GM18498 (cell line): ENCODE measurements around the gene SRA1.

ENCODE experiments used
- ATAC-seq: cut with Tn5 transposase; IDR thresholded peaks from one replicate; pipeline ENCODE4 v1.9.1; 2021; ENCODE audit warnings: mild to moderate bottlenecking, moderate library complexity; ENCODE audit not compliant: unreplicated experiment

The SRA1 gene

DNA sequence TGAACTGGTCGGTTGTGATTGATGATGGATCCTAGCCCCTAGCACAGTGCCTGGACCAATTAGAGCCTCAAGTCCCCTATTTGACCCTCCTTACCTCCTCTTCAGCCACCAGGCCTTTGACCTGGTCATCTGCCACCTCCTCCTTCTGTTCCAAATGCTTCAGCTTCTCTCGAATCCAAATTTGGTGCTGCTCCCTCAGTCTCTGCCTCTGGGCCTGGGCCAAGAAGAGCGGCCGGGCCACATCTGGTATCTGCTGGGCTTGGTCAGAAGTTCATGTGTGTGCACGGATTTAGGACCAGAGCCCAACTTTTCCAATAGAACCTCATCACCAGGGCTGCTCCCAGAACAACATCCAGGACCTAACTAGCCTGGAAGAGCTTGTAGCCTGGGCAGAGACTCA, 13.8 kb upstream of the SRA1 start:
- no peak for ATAC-seq

GRCh38 chr5:140570488-140570887, 13.2 kb upstream of the SRA1 start:
- ATAC-seq: no peak

GRCh38 chr5:140570058-140570457, 12.8 kb upstream of the SRA1 start:
- ATAC-seq: no peak

DNA sequence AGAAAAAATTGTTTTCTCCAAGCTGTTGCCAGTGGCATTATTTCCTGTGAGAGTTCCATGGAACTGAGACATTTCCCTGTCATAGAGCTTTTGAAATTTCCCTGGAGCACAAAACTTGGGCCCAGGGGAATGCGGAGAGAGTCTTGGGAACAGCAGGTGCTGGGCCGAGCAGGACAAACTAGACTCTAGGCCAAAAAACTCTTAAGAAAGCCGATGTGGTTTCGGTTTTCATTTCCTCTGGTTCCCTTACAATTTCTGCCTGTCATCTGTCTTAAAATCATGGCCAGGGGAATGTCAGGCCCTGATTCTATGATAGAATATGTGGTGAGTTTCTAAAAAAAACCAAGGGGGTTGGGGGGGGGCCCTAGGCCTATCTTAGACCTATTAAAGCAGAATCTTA, 11.9 kb upstream of the SRA1 start:
- no peak for ATAC-seq

GRCh38 chr5:140568443-140569063, 11.3 kb upstream of the SRA1 start:
- ATAC-seq: no peak

GRCh38 chr5:140567871-140568270, 10.6 kb upstream of the SRA1 start:
- no peak for ATAC-seq

- no peak for ATAC-seq
Measured at GRCh38 chr5:140567136-140567818, 10.0 kb upstream of the SRA1 start.

DNA sequence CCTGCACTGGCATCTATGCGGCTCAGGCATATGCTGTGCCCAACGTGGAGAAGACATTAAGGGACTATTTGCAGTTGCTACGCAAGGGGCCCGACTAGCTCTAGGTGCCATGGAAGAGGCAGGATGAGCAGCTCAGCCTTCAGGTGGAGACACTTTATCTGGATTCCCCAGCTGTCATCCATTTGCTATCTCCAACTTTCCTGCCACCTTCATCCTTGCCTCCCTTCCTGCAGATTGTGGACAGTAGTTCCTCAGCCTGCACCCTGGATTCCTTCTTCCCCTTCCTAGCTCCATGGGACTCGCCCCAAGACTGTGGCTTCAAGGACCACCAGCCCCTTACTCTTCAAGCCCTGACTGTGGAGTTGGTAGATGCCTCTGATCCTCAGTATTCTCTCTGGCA, 9.4 kb upstream of the SRA1 start:
- ATAC-seq: no peak

DNA sequence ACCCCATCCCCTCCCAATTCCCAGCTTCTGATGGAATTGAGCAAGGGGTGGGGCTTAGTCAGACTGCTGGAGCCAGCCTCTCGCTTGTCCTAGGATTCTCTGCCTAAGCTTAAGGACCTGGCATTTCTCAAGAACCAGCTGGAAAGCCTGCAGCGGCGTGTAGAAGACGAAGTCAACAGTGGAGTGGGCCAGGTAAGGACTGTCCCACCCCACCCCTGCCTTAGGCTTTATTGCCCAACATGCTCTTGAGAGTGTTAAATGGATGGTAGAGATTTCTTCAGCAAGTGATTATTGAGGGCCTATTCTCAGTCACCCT, 8.5 kb upstream of the SRA1 start:
- ATAC-seq: no peak

DNA sequence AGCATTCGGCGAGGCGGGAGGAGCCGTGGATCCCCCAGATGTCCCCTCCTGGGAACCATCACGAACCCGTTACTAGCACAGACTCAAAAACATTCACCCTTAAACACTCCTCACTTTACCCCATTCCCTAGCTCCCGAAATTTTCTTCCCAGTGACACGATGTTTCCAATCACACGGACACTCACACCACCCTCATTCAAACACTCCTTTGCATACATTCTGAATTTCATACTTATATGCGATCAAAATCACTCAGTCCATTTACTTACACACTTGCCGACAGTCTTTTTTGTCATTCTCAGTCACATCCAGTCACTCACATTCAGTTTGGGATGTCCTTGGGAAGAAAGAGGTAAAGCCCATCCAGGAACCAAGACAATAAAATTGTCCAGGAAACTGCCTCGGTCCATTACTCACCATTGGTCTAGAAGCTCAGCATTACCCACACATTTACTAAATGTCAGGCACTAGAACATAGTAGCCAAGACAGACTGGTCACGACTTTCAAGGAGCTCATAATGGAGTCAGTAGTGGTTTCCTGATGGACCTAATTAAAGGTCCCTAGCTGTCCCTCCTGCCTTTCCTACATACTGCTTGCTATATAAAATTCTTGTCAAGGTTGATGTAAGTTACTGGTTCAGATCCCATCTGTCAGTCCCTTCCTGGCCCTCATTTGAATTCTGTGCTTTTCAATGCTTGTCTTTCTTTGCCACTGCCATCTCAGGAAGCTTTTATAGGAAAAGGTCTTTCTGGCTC, 7.9 kb upstream of the SRA1 start:
- no peak for ATAC-seq

GRCh38 chr5:140564196-140565023, 7.1 kb upstream of the SRA1 start, which contains the start of the genes APBB3 and SLC35A4:
APBB3 (minus strand) TSS chr5:140564598; CDS start chr5:140564245, 353 bp downstream.
SLC35A4 (plus strand) TSS chr5:140564828; CDS start chr5:140567170, 2,342 bp downstream.
- peak; percentile 89 for ATAC-seq

GRCh38 chr5:140563596-140563995, 6.3 kb upstream of the SRA1 start:
- no peak for ATAC-seq

GRCh38 chr5:140561753-140562523, 4.7 kb upstream of the SRA1 start:
- ATAC-seq: no peak

DNA sequence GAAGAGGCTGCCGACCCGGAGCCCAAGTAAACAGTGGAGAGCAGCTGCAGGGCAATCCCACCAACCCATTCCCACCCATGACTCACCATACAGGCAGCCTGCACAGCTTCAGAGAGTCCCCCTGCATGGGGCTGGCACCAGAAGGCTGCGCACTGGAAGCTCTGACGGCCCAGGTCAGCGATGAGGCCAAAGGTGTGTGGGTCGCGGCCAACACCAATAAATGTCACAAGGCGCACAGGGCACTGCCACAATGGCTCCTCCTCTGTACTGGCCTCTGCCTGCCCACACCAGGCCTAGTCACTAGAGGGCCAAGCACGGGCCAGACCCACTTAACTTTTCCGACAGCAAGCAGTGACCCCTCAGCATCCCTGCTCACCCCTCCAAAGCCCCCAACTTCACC, 3.0 kb upstream of the SRA1 start:
- ATAC-seq: no peak

DNA sequence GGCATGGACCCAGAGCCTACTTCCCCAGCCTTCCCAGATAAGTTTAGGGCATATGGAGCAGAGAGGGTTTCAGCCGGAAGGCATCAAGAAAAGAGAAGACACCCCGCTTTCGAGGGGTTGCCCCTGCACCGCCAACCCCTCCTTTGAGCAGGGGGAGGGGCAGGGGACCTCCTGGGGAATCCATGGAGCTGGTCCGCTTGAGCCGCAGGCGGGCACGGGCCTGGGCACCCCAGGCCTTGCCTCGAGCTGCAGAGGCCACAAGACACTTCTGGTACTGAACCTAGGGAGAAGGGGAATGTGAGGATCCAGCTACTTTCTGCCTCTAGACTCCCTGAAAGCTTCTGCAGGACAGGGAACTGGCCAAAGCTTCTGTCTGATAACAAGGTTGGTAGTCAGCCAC, 1.3 kb upstream of the SRA1 start:
- no peak for ATAC-seq

GRCh38 chr5:140557965-140558364, 692 bp upstream of the SRA1 start:
- no peak for ATAC-seq

GRCh38 chr5:140556438-140556837, 835 bp downstream of the SRA1 start:
- ATAC-seq: no peak

DNA sequence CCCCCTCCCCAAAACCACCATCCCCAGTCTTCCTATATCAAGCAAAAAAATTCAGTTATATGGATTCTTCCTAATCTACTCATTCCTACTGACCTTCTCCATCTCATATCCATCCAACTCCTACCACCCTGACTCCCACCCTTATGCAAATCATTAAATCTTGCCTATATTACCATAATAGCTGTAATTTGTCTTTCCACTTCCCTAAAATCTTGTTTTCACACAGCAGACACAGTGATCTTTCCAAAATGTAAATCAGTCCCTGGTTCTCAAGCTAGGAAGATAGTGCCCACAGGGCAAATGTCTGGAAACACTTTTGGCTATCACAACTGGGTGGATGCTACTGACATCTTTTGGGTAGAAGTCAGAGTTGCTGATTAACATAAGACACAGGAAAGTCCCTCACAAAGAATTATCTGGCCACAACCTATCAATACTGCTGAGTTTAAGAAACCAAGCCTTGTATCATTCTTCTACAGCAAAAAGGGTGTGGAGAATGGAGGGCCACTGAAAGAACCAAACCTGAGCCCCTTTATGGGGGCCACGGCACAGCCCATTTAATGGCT, 1.4 kb downstream of the SRA1 start:
- ATAC-seq: no peak

GRCh38 chr5:140554454-140554853, 2.8 kb downstream of the SRA1 start:
- no peak for ATAC-seq

DNA sequence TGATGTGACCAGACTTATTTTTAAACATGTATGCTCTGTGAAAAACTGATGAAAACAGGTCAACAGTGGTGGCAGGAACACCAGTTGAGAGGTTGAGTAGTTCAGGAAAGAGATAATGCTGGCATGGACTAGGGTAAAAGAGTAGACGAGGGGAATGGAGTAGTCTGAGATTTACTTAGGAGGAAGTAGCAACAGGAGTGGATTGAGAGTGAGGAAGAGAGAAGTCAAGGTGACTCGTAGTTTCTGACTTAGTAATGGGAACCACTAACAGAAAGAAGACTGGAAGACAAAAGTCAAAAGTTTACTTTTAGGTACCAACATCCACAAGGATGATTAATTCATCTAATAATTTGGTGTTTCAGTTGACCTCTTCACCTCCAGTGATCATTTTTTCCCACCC, 3.6 kb downstream of the SRA1 start:
- ATAC-seq: no peak
